GM21723 (cell line): ENCODE results near the gene BOLA2B.
"Not testable (repeated sequence)": the region's sequence is repeated elsewhere in the genome, so short reads cannot be mapped to it uniquely, and the experiment has no call there.

ENCODE experiments used
- ATAC-seq: cut with Tn5 transposase; IDR thresholded peaks from one replicate; pipeline ENCODE4 v1.9.1; 2021; ENCODE audit warnings: mild to moderate bottlenecking, moderate library complexity; ENCODE audit not compliant: unreplicated experiment

BOLA2B gene

DNA sequence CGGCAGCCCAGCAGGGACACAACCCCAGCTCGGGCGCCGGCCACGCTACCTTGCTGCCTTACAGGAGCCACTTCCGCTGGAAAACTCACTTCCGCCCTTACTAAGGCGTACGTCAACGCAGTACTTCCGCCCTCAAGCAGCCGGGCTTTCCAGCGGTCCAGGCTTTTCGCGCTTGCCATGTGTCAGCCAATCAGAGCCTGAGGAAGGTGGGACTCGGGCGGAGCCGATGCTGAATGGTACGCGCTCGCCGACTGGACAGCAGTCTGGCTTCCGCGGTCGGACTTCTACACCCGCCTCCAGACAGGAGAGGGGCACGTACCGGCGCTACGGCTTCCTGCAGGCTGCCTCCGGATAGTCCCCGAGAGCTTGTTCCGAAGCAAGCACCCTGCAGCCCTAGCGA, at the start of gene BOLA2B, which contains the start of gene SLX1A:
BOLA2B (minus strand) TSS at position 52 of the 400 bp plus-strand sequence. CDS start 71 bp downstream, outside the sequence.
SLX1A (plus strand) TSS at position 261 of the 400 bp plus-strand sequence. CDS start 210 bp downstream, outside the sequence.
- peak; percentile 85 for ATAC-seq

DNA sequence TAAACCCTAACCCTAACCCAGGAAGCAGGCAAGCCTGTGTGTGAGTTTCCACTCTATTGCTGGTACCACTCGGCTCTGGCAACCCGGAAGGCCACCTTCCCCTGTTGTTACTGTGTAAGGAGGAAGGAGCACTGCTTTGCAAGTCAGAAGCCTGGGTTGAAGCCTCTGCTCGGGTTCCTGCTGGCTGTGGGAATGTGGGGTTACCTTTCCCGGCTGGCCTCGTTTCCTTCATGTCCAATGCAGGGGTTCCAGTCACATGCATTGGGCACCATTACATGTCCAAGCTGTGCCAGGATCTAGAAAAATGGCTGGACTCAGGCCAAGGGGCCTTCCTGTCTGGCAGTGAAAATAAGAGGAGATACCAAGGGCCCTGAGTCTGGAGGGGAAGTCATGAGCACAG, 23.6 kb upstream of the BOLA2B start:
- ATAC-seq, result not testable (repeated sequence)

DNA sequence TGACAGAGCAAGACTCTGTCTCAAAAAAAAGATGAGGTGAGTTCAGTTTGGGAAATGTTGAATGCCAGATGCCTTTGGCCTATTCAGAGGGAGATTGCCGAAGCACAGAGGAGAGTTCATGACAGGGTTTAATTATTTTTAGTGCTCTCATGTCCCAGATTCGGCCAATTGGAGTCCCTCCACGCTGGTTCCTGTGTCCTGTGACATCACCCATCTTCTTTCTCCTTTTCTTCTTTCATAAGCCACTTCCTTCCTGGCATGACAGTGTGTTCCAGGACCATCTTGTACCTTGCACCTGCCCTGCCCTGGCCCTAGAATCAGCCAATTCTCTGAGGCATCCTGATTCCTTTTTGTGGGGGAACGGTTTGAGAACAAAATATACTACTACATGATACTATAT, 17.9 kb upstream of the BOLA2B start:
- not testable (repeated sequence) for ATAC-seq

DNA sequence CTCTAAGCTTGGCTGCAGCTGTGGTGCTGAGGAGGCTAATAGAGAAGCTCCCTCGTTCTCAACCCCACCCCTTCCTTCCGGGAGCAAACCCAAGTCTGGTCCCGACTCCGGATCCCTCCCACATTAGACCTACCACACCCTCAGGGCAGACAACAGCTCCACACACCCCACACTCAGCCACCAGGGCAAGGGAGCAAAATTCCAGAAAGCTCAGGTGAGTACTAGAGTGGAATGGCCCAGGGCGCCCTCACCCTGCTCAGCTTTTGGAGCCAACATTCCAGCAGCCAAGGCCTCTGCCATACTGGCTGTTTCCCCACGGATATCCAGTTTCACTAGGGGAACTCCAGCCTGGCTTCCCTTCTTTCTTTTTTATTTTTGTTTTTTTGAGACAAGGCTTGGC, 15.6 kb upstream of the BOLA2B start:
- ATAC-seq, result not testable (repeated sequence)

DNA sequence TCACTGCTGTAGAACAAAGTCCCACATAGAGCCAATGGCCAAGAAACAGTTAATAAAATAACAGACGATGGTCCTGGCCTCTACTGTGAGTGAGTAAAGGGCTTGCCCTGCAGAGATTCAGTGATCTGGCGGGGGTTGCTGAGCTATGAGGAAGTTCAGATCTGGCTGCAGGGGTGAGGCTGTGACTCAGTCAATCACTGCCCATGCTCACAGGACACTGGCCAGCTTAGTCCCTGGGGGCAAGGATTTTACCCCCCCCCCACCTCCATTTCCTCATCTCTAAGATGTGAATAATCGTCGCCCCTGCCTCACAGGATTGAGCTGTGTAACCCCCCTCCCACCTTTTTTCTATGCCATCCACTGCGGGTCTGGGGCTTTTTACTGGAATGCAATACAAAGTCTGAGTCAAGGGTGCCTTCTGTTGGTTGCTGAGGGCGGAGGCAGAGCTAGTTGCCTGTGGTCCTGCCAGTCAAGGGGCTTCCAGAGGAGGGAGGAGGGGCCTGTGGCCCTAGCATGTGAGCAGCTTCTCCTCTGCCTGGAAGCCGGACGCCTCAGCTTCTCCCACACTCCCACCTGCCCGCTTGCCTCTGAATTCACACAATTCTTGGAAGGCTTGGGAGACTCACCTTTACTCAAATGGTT, 13.7 kb upstream of the BOLA2B start:
- ATAC-seq, result not testable (repeated sequence)

DNA sequence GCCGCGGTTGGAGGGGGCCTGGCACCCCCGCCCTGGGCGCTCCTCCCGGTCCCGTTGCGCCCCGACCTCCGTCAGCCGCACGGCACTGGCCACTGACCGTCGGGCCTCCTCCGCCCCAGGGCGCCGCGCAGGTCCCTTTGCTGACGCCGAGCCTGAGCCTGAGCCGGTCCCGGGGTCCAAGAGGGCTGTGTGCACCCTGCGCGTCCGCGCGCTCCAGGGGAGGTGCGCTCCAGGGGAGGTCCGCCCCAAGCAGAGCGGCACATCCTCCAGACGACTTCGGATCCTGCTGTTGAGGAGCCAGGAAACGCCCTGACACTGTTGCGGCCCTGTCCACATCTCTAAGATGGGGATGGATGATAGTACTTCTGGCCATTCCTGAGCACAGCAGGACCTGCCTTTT, 12.8 kb upstream of the BOLA2B start:
- not testable (repeated sequence) for ATAC-seq

DNA sequence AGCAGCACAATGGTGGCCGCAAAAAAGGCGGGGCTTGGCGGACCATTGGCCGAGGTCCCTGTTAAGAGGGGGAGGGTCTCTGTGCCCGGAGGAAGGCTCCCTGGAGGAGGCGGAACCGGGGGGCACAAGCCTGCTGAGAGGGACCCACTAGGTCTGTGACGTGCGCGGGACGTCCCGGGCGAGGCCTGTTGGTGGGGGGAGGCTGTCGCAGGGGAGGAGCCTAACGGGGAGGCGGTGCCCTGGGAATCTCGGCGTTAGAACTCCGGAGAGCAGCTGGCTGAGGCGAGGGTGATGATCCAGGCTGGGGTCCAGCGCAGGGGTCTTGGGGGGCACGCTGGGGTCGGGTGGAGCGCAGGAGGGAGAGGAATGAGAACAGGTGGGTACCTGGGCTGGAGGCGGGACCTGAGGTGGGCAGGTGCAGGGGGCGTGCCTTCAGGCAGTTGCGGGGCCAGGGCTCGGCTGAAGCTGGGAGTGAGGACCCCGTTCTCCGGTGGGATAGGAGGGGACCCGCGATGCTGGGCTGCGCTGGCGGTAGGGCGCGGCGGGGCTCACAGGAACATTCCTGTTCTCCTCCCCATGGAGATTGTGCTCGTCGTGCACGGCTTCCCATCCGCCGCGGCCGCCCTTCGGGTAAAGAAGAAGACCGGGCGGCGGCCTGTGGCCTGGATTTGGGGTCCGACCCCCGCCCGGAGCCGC, 12.2 kb upstream of the BOLA2B start:
- not testable (repeated sequence) for ATAC-seq

DNA sequence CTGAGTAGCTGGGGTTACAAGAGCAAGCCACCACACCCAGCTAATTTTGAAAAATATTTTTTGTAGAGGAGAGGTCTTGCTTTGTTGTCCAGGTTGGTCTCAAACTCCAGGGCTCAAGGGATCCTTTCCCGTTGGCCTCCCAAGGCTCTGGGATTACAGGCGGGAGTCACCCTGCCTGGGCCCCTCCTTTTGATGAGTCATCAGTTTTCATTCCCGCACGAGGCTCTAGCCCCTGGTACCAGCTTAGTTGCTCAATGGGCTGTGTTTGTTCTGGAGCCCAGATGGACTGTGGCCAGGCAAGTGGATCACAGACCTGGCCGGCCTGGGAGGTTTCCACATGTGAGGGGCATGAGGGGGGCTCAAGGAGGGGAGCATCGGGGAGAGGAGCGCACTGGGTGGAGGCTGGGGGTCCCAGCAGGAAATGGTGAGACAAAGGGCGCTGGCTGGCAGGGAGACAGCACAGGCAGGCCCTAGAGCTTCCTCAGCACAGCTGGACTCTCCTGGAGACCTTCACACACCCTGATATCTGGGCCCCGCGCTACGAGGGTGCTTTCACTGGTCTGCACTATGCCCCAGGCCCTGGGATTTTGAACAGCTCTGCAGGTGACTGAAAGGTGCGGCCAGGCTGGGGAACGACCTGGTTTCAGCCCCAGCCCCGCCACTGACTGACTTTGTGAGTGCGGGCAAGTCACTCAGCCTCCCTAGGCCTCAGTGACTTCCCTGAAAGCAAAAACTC, 6.3 kb upstream of the BOLA2B start:
- not testable (repeated sequence) for ATAC-seq

DNA sequence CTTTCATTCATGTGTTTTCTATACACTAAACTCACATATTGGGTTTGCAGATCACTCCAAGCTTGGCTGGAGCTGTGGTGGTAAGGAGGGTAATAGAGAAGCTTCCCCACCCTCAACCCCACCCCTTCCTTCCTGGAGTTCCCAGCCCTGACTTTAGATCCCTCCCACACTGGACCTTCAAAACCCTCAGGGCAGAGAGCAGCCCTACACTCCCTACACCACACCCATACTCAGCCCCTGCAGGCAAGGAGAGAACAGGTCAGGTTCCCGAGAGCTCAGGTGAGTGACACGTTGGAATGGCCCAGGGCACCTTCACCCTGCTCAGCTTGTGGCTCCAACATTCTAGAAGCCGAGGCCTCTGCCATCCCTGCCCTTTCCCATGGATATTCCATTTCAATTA, 5.6 kb upstream of the BOLA2B start, which contains the start of gene SULT1A3:
SULT1A3 (plus strand) TSS at position 207 of the 400 bp plus-strand sequence. CDS start 1,474 bp downstream, outside the sequence.
- not testable (repeated sequence) for ATAC-seq

DNA sequence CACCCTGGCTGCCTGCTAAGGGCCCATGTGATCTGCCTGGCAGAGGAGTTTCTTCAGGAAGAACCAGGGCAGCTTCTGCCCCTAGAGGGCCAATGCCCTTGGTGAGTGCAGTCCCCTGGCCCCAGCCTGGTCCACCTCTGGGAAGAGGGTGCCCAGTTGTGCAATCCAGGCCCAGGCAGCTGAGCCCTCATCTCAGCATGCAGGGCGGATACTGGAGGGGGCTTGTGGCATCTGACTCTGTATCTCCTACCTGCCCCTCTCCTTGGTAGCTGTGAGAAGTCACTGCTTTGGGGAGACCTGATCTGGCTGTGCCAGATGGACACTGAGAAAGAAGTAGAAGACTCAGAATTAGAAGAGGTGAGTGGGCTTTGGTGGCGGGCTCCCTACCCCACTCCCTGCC, 3.5 kb upstream of the BOLA2B start:
- ATAC-seq, result not testable (repeated sequence)

DNA sequence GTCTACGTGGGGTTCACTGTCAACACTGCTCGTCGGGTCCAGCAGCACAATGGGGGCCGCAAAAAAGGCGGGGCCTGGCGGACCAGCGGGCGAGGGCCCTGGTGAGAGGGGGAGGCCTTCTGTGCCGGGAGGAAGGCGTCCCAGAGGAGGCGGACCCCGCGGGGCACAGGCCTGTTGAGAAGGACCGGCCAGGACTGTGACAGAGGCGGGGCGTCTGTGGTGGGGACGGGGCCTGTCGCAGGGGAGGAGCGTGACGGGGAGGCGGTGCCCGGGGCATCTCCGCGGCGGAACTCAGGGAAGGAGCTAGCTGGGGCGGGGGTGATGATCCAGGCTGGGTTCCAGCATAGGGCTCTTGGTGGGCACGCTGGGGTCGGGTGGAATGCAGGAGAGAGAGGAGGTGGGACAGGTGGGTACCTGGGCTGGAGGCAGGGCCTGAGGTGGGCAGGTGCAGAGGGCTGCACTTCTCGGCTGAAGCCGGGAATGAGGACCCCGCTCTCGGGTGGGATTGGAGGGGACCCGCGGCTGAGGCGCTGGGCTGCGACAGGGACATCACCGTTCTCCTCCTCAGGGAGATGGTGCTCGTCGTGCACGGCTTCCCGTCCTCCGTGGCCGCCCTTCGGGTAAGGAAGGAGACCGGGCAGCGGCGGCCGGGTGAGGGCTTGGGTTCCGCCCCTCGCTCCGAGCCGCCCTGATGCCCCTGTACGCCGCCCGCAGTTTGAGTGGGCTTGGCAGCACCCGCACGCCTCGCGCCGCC, 883 bp upstream of the BOLA2B start:
- ATAC-seq, result peak; percentile 65

DNA sequence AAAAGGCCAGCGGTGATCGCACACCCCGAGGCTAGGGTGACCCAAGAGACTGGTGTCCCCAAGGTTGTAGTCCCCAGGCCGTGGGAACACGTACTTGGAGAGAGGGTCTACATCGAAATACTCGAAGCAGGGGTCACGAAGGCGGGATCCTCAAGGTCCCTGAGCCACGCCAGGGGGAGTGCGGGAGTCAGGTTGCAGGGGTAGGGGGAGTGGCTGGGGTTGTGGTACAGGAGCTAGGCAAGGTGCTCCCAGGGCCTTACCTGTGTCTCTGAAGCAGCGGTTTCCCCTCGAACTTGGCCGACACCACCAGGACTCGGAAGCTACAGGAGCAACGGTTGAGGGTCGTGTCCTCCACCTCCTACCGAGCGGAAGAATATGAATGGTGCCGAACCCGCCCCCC, 368 bp downstream of the BOLA2B start:
- ATAC-seq, result peak; percentile 23

DNA sequence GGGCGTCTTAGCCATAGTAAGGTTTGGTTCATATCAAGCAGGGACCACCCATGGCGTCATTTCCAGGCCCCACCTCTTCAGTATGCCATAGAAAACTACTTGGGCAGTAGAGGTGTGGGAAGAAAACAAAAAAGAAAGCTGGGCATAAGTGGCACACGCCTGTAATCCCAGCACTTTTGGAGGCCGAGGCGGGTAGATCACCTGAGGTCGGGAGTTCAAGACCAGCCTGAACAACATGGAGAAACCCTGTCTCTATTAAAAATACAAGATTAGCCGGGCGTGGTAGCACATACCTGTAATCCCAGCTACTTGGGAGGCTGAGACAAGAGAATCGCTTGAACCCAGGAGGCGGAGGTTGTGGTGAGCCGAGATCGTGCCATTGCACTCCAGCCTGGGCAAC, 2.3 kb downstream of the BOLA2B start:
- ATAC-seq, result not testable (repeated sequence)

DNA sequence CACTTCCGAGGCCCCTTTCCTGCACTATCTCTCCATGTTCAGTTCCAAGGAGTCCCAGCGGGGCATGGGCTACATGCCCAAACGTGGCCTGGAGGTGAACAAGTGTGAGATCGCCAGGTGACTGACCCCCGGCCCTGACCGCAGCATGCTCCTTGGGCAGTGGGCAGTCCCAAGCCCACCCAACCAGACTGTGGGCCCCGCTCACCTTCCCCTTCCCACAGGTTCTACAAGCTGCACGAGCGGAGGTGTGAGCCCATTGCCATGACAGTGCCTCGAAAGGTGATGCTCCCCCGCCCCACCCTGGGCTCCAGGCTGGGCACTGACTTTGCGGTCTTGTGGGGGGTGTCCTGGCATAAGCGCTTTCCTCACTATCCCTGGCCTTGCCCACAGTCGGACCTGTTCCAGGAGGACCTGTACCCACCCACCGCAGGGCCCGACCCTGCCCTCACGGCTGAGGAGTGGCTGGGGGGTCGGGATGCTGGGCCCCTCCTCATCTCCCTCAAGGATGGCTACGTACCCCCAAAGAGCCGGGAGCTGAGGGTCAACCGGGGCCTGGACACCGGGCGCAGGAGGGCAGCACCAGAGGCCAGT, 5.4 kb downstream of the BOLA2B start:
- no peak for ATAC-seq

DNA sequence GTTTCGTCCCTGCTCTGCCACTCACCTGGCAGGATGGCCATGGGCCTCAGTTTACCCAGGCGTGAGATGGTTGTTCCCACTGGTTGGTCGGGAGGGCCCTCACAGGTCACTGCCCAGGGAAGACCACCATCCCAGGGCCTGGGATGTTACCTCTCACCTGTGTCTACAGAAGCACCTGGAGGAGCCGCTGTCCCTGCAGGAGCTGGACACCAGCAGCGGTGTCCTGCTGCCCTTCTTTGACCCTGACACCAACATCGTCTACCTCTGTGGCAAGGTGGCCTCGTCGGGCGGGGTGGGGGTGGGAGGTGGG, 6.0 kb downstream of the BOLA2B start:
- no peak for ATAC-seq

DNA sequence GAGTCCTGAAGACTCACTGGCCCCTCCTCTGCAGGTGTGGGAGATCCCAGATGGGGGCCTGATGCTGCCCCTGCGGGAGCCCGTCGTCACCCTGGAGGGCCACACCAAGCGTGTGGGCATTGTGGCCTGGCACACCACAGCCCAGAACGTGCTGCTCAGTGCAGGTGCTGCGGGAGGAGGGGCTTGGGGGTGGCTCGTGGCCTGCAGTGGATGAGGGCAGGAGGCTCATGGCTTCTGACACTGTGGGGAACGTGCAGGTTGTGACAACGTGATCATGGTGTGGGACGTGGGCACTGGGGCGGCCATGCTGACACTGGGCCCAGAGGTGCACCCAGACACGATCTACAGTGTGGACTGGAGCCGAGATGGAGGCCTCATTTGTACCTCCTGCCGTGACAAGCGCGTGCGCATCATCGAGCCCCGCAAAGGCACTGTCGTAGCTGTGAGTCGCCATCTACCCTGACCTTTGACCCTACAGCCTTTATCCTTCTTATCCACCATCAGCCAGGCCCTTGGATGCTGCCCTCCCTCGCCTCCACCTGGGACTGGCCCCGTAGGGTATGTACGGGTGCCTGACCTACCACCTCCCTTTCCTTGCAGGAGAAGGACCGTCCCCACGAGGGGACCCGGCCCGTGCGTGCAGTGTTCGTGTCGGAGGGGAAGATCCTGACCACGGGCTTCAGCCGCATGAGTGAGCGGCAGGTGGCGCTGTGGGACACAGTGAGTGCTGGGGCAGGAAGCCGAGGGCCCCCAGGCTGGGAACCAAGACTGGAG, 6.5 kb downstream of the BOLA2B start:
- ATAC-seq, result no peak

DNA sequence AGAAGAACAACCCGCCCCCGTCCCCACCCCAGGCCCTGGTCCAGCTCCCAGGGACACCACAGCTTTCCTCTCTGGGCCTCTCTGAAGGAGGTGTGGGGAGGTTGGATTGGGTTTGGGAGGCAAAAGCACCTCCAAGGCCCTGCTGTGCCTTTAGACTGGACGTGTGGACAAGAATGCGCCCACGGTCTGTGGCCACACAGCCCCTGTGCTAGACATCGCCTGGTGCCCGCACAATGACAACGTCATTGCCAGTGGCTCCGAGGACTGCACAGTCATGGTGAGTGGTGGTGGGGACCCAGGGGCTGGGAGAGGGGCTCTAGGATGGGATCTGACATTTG, 7.1 kb downstream of the BOLA2B start:
- no peak for ATAC-seq

DNA sequence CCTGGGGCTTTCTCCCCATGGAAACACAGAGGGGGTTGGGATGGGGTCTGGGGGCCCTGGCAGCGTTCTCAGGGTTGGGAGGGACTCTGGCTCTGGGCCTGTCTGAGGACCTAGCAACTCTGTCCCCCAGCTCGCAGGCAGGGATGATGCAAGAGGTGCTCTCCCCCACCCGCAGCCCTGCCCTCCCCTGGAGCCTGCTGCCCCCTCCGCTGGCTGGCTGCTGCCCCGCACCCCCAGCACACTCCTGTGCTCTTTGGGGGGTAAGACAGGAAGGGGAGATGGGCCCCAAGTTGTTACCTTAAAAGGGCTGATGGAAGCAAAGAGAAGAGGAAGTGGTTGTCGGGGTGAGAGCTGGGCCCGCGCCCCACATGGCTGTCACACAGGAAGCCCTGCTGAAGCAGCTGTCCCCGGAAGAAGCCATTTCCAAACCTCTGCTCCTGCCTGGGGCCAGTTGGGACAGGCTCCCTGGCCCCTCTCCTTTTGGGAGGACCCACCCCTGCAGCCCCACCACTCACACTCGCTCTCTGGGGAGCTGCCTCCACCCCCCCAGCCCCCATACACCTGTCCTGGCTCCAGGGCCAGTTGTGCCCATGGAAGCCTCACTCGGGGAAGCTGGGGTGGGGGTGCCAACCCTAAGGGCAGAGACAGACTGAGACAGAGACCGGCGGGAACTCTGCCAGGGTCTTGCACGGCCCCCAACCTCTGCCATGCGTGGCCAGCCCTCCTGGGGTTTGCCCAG, 7.6 kb downstream of the BOLA2B start:
- peak; percentile 34 for ATAC-seq
